Right renal cortex interstitium (tissue), 3 donors: ENCODE measurements around the gene SPAAR. TPM values are rescaled to one million over a fixed set of nuclear protein-coding genes. Genes with fewer than 3 reads are reported as not detected.
"Not testable (repeated sequence)": the region's sequence is repeated elsewhere in the genome, so short reads cannot be mapped to it uniquely, and the experiment has no call there.

Experiments used
- DNase-seq, 3 donors: peaks; one replicate each; pipeline ENCODE4 v3.0.0-alpha.2; 2013; ENCODE audit warnings: low read depth in 3 of 3, low spot score in 2 of 3
- polyA plus RNA-seq, 3 donors: library from polyadenylated mRNA; unstranded; fragments of 120-200 nt; gene quantifications; one replicate each; pipeline ENCODE4 v1.2.1, GENCODE V29; 2013; ENCODE audit not compliant: insufficient read length in 3 of 3

SPAAR gene
- polyA plus RNA-seq, result 1 to 10 TPM; 1.4 to 1.5 (median 1.5) TPM

DNA sequence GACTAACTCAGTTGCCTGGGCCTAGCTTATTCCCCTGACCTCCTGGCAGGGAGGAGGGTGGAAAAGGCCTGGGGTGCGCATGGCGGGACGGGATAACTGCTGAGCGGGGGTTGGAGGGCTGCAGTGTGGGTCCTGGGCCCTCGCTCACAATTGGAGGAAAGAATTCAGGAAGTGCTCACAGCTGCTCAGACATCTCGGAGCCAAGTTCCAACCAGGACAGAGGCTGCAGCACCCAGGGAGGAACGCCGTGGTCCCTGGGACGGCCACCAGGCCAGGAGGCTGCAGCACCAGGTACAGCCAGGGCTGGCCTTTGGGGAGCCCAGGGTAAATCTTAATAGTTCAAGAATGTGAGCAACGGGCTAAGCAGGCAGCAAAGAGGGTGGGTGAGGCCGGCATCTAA, at the start of gene SPAAR:
TSS of gene SPAAR (plus strand) at position 217 of the 400 bp plus-strand sequence. CDS start 974 bp downstream, outside the sequence.
- no peak for DNase-seq

DNA sequence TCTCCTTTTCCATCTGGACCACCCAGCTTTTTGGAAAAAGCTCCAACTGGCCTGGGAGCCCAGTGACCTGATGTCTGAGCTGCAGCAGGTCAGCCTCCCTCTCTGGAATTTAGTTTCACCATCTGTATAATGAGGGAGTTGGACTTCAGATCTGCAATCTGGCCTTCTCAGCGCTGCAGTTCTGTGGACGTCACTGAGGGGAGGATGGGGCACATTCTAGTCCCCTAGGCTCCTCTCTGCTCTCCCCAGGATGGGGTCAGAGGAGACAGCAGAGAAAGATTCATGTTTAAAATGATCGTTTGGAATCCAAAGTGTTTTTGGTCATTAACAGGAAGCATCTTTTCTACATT, 49.3 kb upstream of the SPAAR start:
- DNase-seq, result no peak

- no peak for DNase-seq
These were observed 48.0 kb upstream of the SPAAR start for GRCh38 chr9:35861161-35861897.

DNA sequence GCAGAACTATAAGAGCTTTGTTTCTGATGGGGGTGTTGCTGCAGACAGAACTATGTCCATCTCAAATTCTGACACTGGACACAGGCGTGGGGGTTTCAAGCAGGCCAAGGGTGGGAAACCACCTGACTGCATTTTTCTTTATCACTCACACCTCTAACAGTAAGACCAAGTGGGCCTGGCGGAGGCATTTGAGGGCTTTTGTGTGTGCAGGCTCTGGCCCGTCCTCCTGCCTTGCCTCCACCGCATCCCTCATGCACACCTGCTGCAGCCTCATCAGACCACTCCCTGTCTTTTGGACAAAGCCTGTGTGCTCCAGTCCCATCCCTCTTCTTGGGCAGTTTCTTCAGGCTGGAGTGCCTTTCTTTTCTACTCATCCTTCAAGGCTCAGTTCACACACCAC, 47.0 kb upstream of the SPAAR start:
- no peak for DNase-seq

- no peak for DNase-seq
These were observed 45.7 kb upstream of the SPAAR start for GRCh38 chr9:35863583-35863982.

DNA sequence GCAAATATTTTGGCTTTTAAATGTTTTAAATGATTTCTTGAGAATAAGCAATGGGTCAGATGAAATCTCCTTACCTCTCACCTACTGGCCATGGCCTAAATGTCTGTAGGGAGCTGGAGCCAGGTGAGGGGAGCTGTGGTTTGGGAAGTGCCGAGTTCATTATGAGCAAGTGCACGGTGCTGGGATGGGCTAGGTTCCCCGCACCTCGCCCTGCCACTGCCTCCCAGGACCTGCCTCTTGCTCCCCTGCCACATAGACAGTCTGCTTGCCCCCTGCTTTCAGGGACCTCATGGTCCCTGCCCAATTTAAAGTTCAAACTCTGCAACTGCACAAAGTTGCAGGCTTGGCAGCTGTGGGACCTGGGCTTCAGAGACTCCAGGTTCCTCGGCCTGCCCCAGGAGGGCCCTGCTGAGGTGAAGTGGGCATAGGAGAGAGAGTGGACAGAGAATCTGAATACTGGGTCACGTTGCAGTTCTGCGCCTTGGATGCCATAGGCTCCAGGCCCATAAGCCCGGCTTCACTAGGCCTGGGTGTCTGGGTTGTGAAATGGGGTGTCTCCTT, 44.5 kb upstream of the SPAAR start:
- no peak for DNase-seq

DNA sequence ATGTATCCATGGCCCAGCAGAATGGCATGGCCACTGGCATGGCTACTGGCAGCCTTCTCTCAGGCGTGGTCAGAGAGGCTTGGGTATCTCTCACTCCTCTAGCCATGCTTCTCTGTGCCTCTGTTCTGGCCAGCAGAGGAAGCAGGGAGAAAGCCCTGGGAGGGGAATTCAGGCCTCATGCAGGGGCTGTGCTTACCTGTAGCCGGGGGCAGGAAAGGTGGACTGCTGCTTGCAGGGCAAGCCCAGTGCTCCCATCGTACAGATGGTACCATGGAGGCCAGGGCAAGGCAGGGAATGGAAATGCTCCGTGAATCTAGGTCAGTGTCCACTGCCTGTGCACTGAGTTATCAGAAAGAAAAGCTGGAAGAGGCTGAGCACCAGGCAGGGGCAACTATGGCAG, 41.8 kb upstream of the SPAAR start:
- no peak for DNase-seq

DNA sequence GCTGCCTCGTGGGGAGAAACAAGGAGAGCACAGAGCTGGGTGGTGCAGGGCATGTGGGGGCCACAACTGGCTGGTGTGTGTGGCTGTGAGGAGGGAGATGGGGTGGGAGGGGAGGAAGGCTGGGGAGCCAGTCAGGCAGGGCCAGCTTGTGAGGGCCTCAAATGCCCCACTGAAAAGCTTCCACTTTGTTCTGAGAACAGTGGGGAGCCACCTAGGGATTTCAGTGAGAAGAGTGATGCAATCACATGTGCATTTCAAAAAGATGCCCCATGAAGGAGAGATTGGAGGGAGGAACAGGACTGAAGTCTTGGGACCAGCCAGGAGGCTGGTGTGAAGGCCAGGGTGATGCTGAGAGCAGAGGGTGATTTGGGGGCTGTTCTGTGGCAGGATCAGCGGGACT, 40.4 kb upstream of the SPAAR start:
- DNase-seq, result no peak

DNA sequence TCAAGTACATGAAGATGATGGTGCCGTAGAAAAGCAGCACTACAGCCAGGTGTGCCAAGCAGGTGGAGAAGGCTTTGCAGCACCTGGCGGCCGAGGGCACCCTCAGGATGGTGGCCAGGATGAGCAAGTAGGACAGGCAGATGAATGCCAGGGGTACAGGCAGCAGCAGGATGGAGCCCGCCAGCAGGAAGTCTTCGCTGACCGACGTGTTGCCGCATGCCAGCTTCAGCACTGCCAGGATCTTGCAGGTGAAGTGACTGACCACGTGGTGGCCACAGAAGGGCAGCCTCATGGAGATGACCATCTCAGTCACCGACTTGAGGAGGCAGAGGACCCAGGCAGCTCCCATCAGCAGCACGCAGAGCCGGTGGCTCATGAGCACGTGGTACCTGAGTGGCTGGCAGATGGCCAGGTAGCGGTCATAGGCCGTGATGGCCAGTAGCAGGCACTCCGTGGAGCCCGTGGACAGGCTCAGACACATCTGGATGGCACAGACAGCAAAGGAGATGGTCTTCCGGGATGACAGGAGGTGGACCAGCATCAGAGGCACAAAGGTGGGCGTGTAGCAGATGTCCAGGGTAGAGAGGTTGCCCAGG, 39.6 kb upstream of the SPAAR start:
- no peak for DNase-seq

DNA sequence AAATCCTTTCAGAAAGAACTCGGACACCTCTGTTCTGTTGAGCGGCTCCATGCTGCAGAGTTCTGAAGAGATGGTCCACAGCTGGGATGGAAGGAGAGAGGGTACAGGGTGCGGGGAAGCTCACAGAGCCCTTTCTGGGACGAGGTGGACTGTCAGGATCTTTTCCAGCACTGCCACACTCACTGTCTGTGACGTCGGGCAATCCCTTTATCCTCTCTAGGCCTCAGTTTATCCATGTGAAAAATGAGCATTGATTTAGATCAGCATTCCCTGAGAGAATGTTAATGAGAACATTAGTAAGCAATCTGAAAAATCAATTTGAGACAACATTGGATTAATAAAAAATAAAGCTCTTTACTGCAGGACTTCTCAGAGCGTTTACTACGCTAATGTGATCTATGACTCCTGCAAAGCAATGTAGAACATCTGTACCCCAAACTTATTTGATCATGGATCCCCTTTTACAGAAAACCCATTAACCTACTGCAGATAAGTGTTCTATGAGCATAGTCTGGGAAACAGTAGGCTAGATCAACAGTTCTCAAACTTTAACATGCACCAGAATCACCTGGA, 38.9 kb upstream of the SPAAR start, which contains the start of gene OR13J1:
TSS of gene OR13J1 (minus strand) at position 51 of the 573 bp plus-strand sequence. CDS start at position 51, 0 bp downstream.
- no peak for DNase-seq

GRCh38 chr9:35871545-35871944, 37.7 kb upstream of the SPAAR start:
- no peak for DNase-seq

GRCh38 chr9:35872505-35872904, 36.8 kb upstream of the SPAAR start:
- DNase-seq, result no peak

- peak in 2 of 3 donors; percentile 57 to 60 for DNase-seq
These were observed 26.9 kb upstream of the SPAAR start for GRCh38 chr9:35882263-35882848.

DNA sequence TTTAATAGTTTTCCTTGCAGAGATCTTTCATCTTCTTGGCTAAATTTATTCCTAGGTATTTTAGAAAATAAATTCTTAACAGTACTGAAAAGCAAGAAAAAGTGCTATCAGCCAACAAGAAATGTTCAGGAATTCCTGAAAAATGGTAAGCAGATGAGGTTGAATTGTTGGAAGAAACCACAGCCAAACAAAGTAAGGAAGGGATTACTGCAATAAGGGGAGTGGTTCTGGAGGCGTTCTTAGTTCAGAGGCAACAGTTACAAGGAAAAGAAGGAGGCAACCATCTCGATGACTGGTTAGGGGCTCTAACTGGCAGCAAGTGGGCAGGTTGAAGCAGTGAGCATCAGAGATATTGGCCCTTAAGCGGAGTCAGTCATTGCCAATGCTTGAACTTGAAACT, 26.3 kb upstream of the SPAAR start:
- no peak for DNase-seq

- not testable (repeated sequence) for DNase-seq
These were observed 24.4 kb upstream of the SPAAR start for GRCh38 chr9:35884908-35885307.

GRCh38 chr9:35891646-35892045, 17.6 kb upstream of the SPAAR start:
- DNase-seq, result no peak

DNA sequence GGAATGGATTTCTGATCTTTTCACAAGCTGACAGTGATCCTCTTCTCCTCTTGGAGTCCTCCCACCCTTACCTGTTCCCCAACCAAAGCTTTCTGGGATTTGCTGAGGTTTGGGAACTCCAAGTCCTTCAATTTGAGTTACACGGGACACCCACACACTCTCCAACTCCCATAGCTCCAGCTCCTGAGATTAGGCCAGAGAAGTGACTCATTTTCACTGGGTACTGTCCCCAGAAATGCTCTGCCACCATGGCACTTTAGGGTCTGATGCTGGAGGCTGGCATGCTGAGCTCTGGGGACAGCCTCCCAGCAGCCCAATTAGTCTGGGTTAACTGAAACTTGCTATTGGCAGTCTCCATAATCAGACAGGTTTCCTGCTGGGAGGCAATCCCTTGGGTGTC, 17.2 kb upstream of the SPAAR start:
- DNase-seq, result no peak

DNA sequence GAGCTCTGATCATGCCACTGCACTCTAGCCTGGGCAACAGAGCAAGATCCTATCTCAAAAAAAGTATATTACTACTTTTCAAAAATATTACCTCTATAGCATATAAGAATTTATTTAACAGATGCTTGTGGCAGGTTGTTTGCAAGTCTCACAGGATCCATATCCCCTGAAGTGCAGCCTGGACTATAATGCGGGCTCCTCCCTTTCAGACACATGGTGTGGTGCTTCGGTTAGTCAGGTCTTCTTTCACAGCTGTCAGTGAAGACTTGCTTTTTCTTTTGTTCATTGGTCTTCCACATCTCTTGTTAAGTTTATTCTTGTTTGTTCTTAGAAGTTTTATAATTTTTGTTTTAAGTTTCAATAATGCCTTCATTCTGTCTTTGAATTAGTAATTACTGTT, 12.7 kb upstream of the SPAAR start:
- DNase-seq, result no peak

GRCh38 chr9:35897376-35898099, 11.8 kb upstream of the SPAAR start:
- DNase-seq, result not testable (repeated sequence)

DNA sequence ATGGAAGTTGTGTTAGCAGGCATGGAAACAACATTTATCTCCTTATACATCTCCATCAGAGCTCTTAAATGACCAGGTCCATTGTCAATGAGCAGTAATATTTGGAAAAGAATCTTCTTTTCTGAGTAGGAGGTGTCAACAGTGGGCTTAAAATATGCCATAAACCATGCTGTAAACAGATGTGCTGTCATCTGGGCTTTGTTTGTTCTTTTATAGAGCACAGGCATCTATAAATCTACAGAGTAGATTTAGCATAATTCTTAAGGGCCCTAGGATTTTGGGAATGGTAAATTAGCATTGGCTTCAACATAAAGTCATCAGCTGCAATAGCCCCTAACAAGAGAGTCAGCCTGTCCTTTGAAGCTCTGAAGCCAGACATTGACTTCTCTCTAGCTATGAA, 11.0 kb upstream of the SPAAR start:
- DNase-seq, result no peak

GRCh38 chr9:35899021-35899420, 10.3 kb upstream of the SPAAR start:
- DNase-seq, result no peak
